Trophoblast cell (in vitro differentiated cells and primary cell): ENCODE results near the gene KCMF1.

Experiments
- DNase-seq, 2 donors: peaks; one replicate each; pipeline ENCODE4 v3.0.0-alpha.2; 2016
- H2AFZ ChIP-seq: 2 replicates; pipeline ENCODE4 v1.6.1; 2013; ENCODE audit warnings: low read length, moderate library complexity, mild to moderate bottlenecking; ENCODE audit not compliant: insufficient read depth, poor library complexity
- H2AK5ac ChIP-seq: 2 replicates; pipeline ENCODE4 v1.6.1; 2013; ENCODE audit warnings: mild to moderate bottlenecking, low read length
- H2BK120ac ChIP-seq: 2 replicates; pipeline ENCODE4 v1.6.1; 2013; ENCODE audit warnings: low read length, mild to moderate bottlenecking, moderate library complexity; ENCODE audit not compliant: insufficient read depth, poor library complexity
- H2BK12ac ChIP-seq: 2 replicates; pipeline ENCODE4 v1.6.1; 2013; ENCODE audit warnings: mild to moderate bottlenecking, low read length, moderate library complexity
- H2BK5ac ChIP-seq: 2 replicates; pipeline ENCODE4 v1.6.1; 2013; ENCODE audit warnings: low read length, low read depth, moderate library complexity, mild to moderate bottlenecking; ENCODE audit not compliant: poor library complexity
- H3K14ac ChIP-seq: 2 replicates; pipeline ENCODE4 v1.6.1; 2013; ENCODE audit warnings: mild to moderate bottlenecking, low read length
- H3K18ac ChIP-seq: 2 replicates; pipeline ENCODE4 v1.6.1; 2013; ENCODE audit warnings: mild to moderate bottlenecking, low read length
- H3K23ac ChIP-seq: 2 replicates; pipeline ENCODE4 v1.6.1; 2013; ENCODE audit warnings: low read length
- H3K27ac ChIP-seq: 2 replicates; pipeline ENCODE4 v1.5.1; 2013; ENCODE audit warnings: low read depth, mild to moderate bottlenecking, inconsistent platforms, low read length, moderate library complexity
- H3K27me3 ChIP-seq: 2 replicates; pipeline ENCODE4 v1.6.1; 2013; ENCODE audit warnings: inconsistent platforms, mild to moderate bottlenecking, low read length, moderate library complexity; ENCODE audit not compliant: insufficient read depth
- H3K36me3 ChIP-seq, 2 experiments: 1 replicate in 1 of 2; 2 replicates in 1 of 2; pipeline ENCODE4 v1.6.1; 2013; ENCODE audit warnings: low read length in 2 of 2, mild to moderate bottlenecking in 2 of 2, moderate library complexity in 1 of 2; ENCODE audit not compliant: insufficient read depth in 2 of 2, control insufficient read depth in 1 of 2
- H3K4ac ChIP-seq: 2 replicates; pipeline ENCODE4 v1.6.1; 2013; ENCODE audit warnings: low read depth, mild to moderate bottlenecking, low read length, moderate library complexity
- H3K4me1 ChIP-seq, 2 experiments: 1 replicate in 1 of 2; 2 replicates in 1 of 2; pipeline ENCODE4 v1.6.1; 2013; ENCODE audit warnings: low read length in 2 of 2, mild to moderate bottlenecking in 2 of 2, moderate library complexity in 1 of 2; ENCODE audit not compliant: insufficient read depth in 2 of 2, control insufficient read depth in 1 of 2
- H3K4me2 ChIP-seq: 2 replicates; pipeline ENCODE4 v1.6.1; 2013; ENCODE audit warnings: inconsistent platforms, mild to moderate bottlenecking, low read length, moderate library complexity
- H3K4me3 ChIP-seq: 2 replicates; pipeline ENCODE4 v1.5.1; 2013; ENCODE audit warnings: mild to moderate bottlenecking, low read depth, low read length, inconsistent platforms
- H3K79me1 ChIP-seq: one replicate; pipeline ENCODE4 v1.6.1; 2013; ENCODE audit warnings: low read length
- H3K79me2 ChIP-seq: 2 replicates; pipeline ENCODE4 v1.6.1; 2013; ENCODE audit warnings: low read length, mild to moderate bottlenecking; ENCODE audit not compliant: control insufficient read depth, insufficient read depth, poor library complexity
- H3K9ac ChIP-seq: 2 replicates; pipeline ENCODE4 v1.6.1; 2013; ENCODE audit warnings: mild to moderate bottlenecking, low read length
- H3K9me3 ChIP-seq: 2 replicates; pipeline ENCODE4 v1.6.1; 2013; ENCODE audit warnings: low read depth, mild to moderate bottlenecking, control low read depth, inconsistent platforms, low read length; ENCODE audit not compliant: insufficient read depth
- H4K12ac ChIP-seq: 2 replicates; pipeline ENCODE4 v1.6.1; 2013; ENCODE audit warnings: low read depth, mild to moderate bottlenecking, low read length, moderate library complexity
- H4K8ac ChIP-seq: 2 replicates; pipeline ENCODE4 v1.6.1; 2013; ENCODE audit warnings: low read depth, mild to moderate bottlenecking, low read length, moderate library complexity
- H4K91ac ChIP-seq: one replicate; pipeline ENCODE4 v1.6.1; 2013; ENCODE audit warnings: low read depth, mild to moderate bottlenecking, low read length, moderate library complexity
- WGBS: extraction: QIAGEN DNeasy Blood & Tissue Kit; methylation state at CpG from one replicate; pipeline ENCODE4 v1.1.7; 2013; ENCODE audit warnings: missing lambda C conversion rate; ENCODE audit not compliant: insufficient read length, insufficient coverage; ENCODE audit errors: extremely low coverage; 5-methylcytosine and 5-hydroxymethylcytosine counted together

The KCMF1 gene

DNA sequence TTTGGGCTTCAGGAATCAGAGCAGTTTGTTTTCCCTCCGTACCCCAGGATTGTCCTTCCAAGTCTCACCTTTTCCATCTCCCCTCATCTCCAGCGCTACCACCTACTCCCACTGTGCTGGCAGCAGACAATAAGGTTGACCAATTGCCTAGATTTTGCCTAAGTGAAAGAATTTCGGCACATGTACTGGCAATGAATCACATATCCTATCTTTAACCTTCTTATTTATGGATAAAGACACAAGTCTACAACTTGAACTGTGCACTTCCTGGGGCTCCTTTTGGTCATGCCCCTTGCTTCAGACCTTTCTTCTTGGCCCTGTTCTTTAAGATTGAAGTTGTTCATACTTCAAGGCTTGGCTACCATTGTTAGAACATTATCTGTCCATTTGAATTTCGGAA lies 71.4 kb downstream of the KCMF1 start:
- Histone ChIP-seq H3K79me1 (no peaks in the 10 kb centered on the region), H3K27me3 (no peaks in the 10 kb centered on the region), H3K14ac (no peak overlapping the region), H2BK5ac (no peak overlapping the region), H2BK120ac (no peak overlapping the region), H3K36me3 (peaks cover 15 to 22% of the 10 kb centered on the region in 2 experiments), H3K4ac (no peak overlapping the region), H3K4me3 (no peak overlapping the region), H3K9ac (no peak overlapping the region), H3K23ac (no peak overlapping the region), H3K79me2 (no peaks in the 10 kb centered on the region), H4K8ac (no peak overlapping the region), H3K27ac (no peak overlapping the region), H3K4me1 (no peaks in the 10 kb centered on the region), H3K9me3 (no peaks in the 10 kb centered on the region), H4K91ac (no peak overlapping the region), H2AK5ac (no peak overlapping the region), H2BK12ac (no peak overlapping the region), H3K4me2 (no peak overlapping the region), H4K12ac (no peak overlapping the region), H2AFZ (no peak overlapping the region), H3K18ac (no peak overlapping the region)
- peak in 1 of 2 donors; percentile 51 for DNase-seq
- no CpG with 5 or more reads among the region's 4 CpGs for WGBS

DNA sequence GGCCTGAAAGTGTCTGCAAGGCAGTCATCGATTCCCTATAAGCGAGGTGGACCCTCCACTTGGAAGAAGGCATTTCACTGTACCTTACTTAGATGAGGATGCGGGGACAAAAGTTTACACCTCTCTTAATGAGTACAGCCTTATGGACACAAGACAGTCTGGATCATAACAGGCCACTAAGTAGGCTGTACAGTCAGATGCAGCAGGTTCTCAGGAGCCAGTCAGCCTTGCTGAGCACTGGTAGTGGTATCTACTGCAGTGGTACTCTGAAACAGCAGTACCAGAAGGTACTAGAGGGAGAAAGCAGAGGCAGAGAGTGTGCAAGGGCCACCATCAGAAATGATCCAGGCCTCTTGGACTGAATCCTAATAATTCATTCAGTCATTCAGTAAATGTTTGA lies 77.6 kb downstream of the KCMF1 start:
- H3K4me1 ChIP-seq, result no peaks in the 10 kb centered on the region
- H4K8ac ChIP-seq, result no peak overlapping the region
- H2AFZ ChIP-seq, result no peak overlapping the region
- no CpG with 5 or more reads among the region's 3 CpGs for WGBS
- H2AK5ac ChIP-seq, result no peak overlapping the region
- H2BK12ac ChIP-seq, result no peak overlapping the region
- H2BK120ac ChIP-seq, result no peak overlapping the region
- H4K91ac ChIP-seq, result no peak overlapping the region
- no peaks in the 10 kb centered on the region for H3K9me3 ChIP-seq
- H3K27me3 ChIP-seq, result no peaks in the 10 kb centered on the region
- no peak for DNase-seq
- H3K4me3 ChIP-seq, result no peak overlapping the region
- H3K9ac ChIP-seq, result no peak overlapping the region
- no peaks in the 10 kb centered on the region for H3K79me2 ChIP-seq
- no peaks in the 10 kb centered on the region for H3K79me1 ChIP-seq
- no peak overlapping the region for H3K4ac ChIP-seq
- H3K14ac ChIP-seq, result no peak overlapping the region
- H3K4me2 ChIP-seq, result no peak overlapping the region
- no peak overlapping the region for H3K18ac ChIP-seq
- H4K12ac ChIP-seq, result no peak overlapping the region
- H3K23ac ChIP-seq, result no peak overlapping the region
- H3K36me3 ChIP-seq, result peaks cover 20 to 37% of the 10 kb centered on the region in 2 experiments
- no peak overlapping the region for H2BK5ac ChIP-seq
- no peak overlapping the region for H3K27ac ChIP-seq

DNA sequence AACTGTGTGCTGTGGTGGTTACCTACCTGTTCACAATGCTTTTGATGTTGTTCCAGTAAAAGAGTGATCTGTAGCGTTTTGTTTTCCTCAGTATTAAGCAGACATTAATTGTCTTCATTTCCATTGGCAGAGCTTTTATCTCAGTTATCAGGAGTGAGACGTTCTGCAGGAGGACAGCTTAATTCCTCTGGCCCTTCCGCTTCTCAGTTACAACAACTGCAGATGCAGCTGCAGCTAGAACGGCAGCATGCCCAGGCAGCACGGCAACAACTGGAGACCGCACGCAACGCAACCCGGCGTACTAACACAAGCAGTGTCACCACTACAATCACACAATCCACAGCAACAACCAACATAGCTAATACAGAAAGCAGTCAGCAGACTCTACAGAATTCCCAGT lies 78.3 kb downstream of the KCMF1 start:
- Histone ChIP-seq H3K4me3 (no peak overlapping the region), H4K91ac (no peak overlapping the region), H3K4me2 (no peak overlapping the region), H3K23ac (no peak overlapping the region), H3K79me2 (no peaks in the 10 kb centered on the region), H3K9ac (no peak overlapping the region), H3K14ac (no peak overlapping the region), H3K18ac (no peak overlapping the region), H2AK5ac (no peak overlapping the region), H3K4me1 (no peaks in the 10 kb centered on the region), H3K4ac (no peak overlapping the region), H3K27me3 (no peaks in the 10 kb centered on the region), H2BK120ac (no peak overlapping the region), H2AFZ (no peak overlapping the region), H4K12ac (no peak overlapping the region), H3K79me1 (no peaks in the 10 kb centered on the region), H2BK12ac (no peak overlapping the region), H3K36me3 (peaks cover 20 to 38% of the 10 kb centered on the region in 2 experiments), H3K27ac (no peak overlapping the region), H2BK5ac (no peak overlapping the region), H4K8ac (no peak overlapping the region), H3K9me3 (no peaks in the 10 kb centered on the region)
- no CpG with 5 or more reads among the region's 10 CpGs for WGBS
- DNase-seq, result no peak

DNA sequence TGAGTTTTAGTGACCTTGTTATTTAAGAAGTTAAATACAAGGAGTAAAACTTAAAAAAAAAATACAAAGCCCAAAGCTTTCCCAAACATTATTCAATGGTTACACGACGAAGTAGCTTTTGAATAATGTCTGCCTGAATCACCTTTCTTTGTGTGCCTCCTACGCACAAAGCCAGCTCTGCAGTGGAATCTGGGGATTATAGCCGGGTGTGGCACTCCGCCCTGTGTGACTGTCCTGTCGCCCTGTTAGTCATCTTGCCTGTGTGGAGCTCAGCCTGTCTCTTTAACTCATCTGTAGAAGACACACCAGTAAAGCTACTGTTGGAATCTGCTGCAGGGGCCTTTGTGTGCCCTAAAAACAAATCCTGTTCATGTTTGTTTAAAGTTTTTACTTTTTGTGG lies 82.8 kb downstream of the KCMF1 start:
- H3K23ac ChIP-seq, result no peak overlapping the region
- H3K4ac ChIP-seq, result no peak overlapping the region
- peak; percentile 50 to 56 for DNase-seq
- H3K18ac ChIP-seq, result no peak overlapping the region
- no peak overlapping the region for H2BK12ac ChIP-seq
- no peaks in the 10 kb centered on the region for H3K9me3 ChIP-seq
- H4K8ac ChIP-seq, result no peak overlapping the region
- no peak overlapping the region for H3K9ac ChIP-seq
- no peak overlapping the region for H2BK120ac ChIP-seq
- H3K14ac ChIP-seq, result no peak overlapping the region
- H3K36me3 ChIP-seq, result peaks cover 10 to 21% of the 10 kb centered on the region in 2 experiments
- no peaks in the 10 kb centered on the region for H3K79me2 ChIP-seq
- no peaks in the 10 kb centered on the region for H3K79me1 ChIP-seq
- no peaks in the 10 kb centered on the region for H3K4me1 ChIP-seq
- no peak overlapping the region for H4K12ac ChIP-seq
- H3K27me3 ChIP-seq, result no peaks in the 10 kb centered on the region
- H3K27ac ChIP-seq, result no peak overlapping the region
- H2AK5ac ChIP-seq, result no peak overlapping the region
- H4K91ac ChIP-seq, result no peak overlapping the region
- H3K4me3 ChIP-seq, result no peak overlapping the region
- no peak overlapping the region for H3K4me2 ChIP-seq
- no peak overlapping the region for H2AFZ ChIP-seq
- WGBS, result no CpG with 5 or more reads among the region's 6 CpGs
- no peak overlapping the region for H2BK5ac ChIP-seq
